ENCODE results near the gene TUFM.
A peak's percentile ranks its signal among the peaks of the same experiment; 100 is the strongest.

The TUFM gene

GRCh38 chr16:28830531-28830930 lies 15.6 kb downstream of the TUFM start:
- no peaks in the 10 kb centered on the region for H3K9me3 Mint-ChIP-seq
- no peak for DNase-seq
- H3K27ac Mint-ChIP-seq, result no peak overlapping the region
- no peaks in the 10 kb centered on the region for H3K27me3 Mint-ChIP-seq (ENCODE audit: low read depth, poor library complexity)
- H3K4me3 Mint-ChIP-seq, result no peak overlapping the region
- H3K36me3 Mint-ChIP-seq (ENCODE audit: low read depth), result peaks cover 82% of the 10 kb centered on the region
- H3K4me1 Mint-ChIP-seq, result peaks cover 13% of the 10 kb centered on the region
- TF ChIP-seq, protein P1, sequence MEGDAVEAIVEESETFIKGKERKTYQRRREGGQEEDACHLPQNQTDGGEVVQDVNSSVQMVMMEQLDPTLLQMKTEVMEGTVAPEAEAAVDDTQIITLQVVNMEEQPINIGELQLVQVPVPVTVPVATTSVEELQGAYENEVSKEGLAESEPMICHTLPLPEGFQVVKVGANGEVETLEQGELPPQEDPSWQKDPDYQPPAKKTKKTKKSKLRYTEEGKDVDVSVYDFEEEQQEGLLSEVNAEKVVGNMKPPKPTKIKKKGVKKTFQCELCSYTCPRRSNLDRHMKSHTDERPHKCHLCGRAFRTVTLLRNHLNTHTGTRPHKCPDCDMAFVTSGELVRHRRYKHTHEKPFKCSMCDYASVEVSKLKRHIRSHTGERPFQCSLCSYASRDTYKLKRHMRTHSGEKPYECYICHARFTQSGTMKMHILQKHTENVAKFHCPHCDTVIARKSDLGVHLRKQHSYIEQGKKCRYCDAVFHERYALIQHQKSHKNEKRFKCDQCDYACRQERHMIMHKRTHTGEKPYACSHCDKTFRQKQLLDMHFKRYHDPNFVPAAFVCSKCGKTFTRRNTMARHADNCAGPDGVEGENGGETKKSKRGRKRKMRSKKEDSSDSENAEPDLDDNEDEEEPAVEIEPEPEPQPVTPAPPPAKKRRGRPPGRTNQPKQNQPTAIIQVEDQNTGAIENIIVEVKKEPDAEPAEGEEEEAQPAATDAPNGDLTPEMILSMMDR (IDR thresholded peaks at IDR 0.05), result no peak

GRCh38 chr16:28829747-28830146 lies 16.4 kb downstream of the TUFM start:
- Mint-ChIP-seq H3K9me3 (no peaks in the 10 kb centered on the region), H3K27ac (peak overlapping the region; percentile 33), H3K4me1 (peaks cover 21% of the 10 kb centered on the region), H3K4me3 (no peak overlapping the region), H3K27me3 (ENCODE audit: low read depth, poor library complexity) (no peaks in the 10 kb centered on the region), H3K36me3 (ENCODE audit: low read depth) (peaks cover 82% of the 10 kb centered on the region)
- TF ChIP-seq, protein P1 (IDR thresholded peaks at IDR 0.05), result no peak
- DNase-seq, result no peak

GRCh38 chr16:28826141-28826540 lies 20.0 kb downstream of the TUFM start:
- H3K4me3 Mint-ChIP-seq, result peak overlapping the region; percentile 99
- H3K27me3 Mint-ChIP-seq (ENCODE audit: low read depth, poor library complexity), result no peaks in the 10 kb centered on the region
- TF ChIP-seq, protein P1 (IDR thresholded peaks at IDR 0.05), result no peak
- H3K27ac Mint-ChIP-seq, result peak overlapping the region; percentile 87
- no peak for DNase-seq
- peaks cover 56% of the 10 kb centered on the region for H3K36me3 Mint-ChIP-seq (ENCODE audit: low read depth)
- peaks cover 37% of the 10 kb centered on the region for H3K4me1 Mint-ChIP-seq
- H3K9me3 Mint-ChIP-seq, result no peaks in the 10 kb centered on the region

- H3K4me3 Mint-ChIP-seq, result peak overlapping the region; percentile 99
- DNase-seq, result no peak
- TF ChIP-seq, protein P1 (IDR thresholded peaks at IDR 0.05), result no peak
- H3K27ac Mint-ChIP-seq, result peak overlapping the region; percentile 96
- H3K4me1 Mint-ChIP-seq, result peaks cover 42% of the 10 kb centered on the region
- H3K36me3 Mint-ChIP-seq (ENCODE audit: low read depth), result peaks cover 55% of the 10 kb centered on the region
- no peaks in the 10 kb centered on the region for H3K9me3 Mint-ChIP-seq
- peaks cover 4% of the 10 kb centered on the region for H3K27me3 Mint-ChIP-seq (ENCODE audit: low read depth, poor library complexity)
Observed at GRCh38 chr16:28824717-28824973, 21.5 kb downstream of the TUFM start.

DNA sequence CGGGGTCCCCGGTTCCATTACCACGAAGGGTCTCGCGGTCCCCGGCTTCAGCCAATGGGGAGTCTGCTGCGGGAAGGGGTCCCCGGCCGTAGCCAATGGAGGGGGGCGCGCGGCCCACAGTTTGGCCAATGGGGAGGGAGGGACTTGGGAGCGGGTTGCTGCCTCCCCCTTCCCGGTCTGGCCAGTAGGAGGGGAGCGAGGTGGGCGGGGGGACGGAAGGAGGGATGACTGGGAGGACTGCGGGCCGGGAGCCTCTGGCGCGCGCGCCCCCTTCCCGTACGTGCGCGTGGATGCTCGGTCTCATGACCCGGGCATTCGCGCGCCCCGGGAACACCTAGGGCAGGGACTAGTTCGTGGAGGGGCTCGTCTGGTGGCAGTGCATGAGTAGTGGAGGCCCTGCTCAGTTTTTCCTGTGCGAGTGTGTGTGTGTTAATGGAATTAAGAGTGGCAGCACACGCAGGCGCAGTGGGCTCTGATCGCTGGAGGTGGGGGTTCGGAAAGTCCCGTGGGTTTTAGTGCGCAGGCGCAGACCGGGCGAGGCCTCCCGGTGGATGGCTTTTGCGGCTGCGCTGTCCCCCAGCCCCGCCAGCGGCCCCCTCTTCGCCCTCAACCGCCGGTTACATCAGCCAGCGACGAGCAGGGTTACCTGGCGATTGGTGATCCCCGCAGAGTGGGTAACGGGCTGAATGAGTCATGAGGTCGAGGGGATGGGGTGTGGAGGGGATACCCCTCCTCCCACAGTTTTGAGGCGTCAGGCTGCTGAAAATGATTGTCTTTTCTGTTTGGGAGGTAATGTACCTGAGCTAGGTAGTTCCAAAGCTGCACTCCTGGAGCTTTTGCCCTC lies 22.1 kb downstream of the TUFM start:
- Mint-ChIP-seq H3K4me1 (peaks cover 43% of the 10 kb centered on the region), H3K36me3 (ENCODE audit: low read depth) (peaks cover 53% of the 10 kb centered on the region), H3K27me3 (ENCODE audit: low read depth, poor library complexity) (peaks cover 4% of the 10 kb centered on the region), H3K27ac (peak overlapping the region; percentile 96), H3K9me3 (no peaks in the 10 kb centered on the region), H3K4me3 (peak overlapping the region; percentile 99)
- TF ChIP-seq, protein P1 (IDR thresholded peaks at IDR 0.05), result no peak
- peak; percentile 96 for DNase-seq

GRCh38 chr16:28823291-28823872 lies 22.8 kb downstream of the TUFM start:
- TF ChIP-seq, protein P1 (IDR thresholded peaks at IDR 0.05), result no peak
- DNase-seq, result peak; percentile 54
- no peaks in the 10 kb centered on the region for H3K9me3 Mint-ChIP-seq
- peaks cover 4% of the 10 kb centered on the region for H3K27me3 Mint-ChIP-seq (ENCODE audit: low read depth, poor library complexity)
- no peak overlapping the region for H3K27ac Mint-ChIP-seq
- peaks cover 46% of the 10 kb centered on the region for H3K4me1 Mint-ChIP-seq
- H3K4me3 Mint-ChIP-seq, result peak overlapping the region; percentile 99
- peaks cover 54% of the 10 kb centered on the region for H3K36me3 Mint-ChIP-seq (ENCODE audit: low read depth)
